ENCODE data around the gene GPR107.

GPR107 gene

GRCh38 chr9:130177898-130178805, 124.4 kb downstream of the GPR107 start:
- H3K4me3 ChIP-seq (ENCODE audit: low read depth, low read length), result no peak overlapping the region
- in situ Hi-C loops (cut with HindIII; ENCODE audit: low pct_ligation_motif_present, low sequenced_read_pairs), result no loop called here
- DNase-seq, result no peak
- H3K36me3 ChIP-seq (replicated peaks), result peaks cover 4% of the 10 kb centered on the region
- H3K27ac ChIP-seq, result no peak overlapping the region
- no peaks in the 10 kb centered on the region for H3K27me3 ChIP-seq (replicated peaks)
- TF ChIP-seq CTCF (IDR thresholded peaks at IDR 0.05; ENCODE audit: low read depth, low read length, missing control alignments), result no peak

GRCh38 chr9:130179331-130179907, 125.7 kb downstream of the GPR107 start:
- H3K27me3 ChIP-seq (replicated peaks), result no peaks in the 10 kb centered on the region
- DNase-seq, result no peak
- no peak for TF ChIP-seq CTCF (IDR thresholded peaks at IDR 0.05; ENCODE audit: low read depth, low read length, missing control alignments)
- peaks cover 4% of the 10 kb centered on the region for H3K36me3 ChIP-seq (replicated peaks)
- no peak overlapping the region for H3K4me3 ChIP-seq (ENCODE audit: low read depth, low read length)
- in situ Hi-C loops (cut with HindIII; ENCODE audit: low pct_ligation_motif_present, low sequenced_read_pairs), result no loop called here
- no peak overlapping the region for H3K27ac ChIP-seq

GRCh38 chr9:130180516-130180915, 126.8 kb downstream of the GPR107 start:
- no peak for DNase-seq
- H3K27me3 ChIP-seq (replicated peaks), result no peaks in the 10 kb centered on the region
- H3K36me3 ChIP-seq (replicated peaks), result peaks cover 4% of the 10 kb centered on the region
- no peak overlapping the region for H3K4me3 ChIP-seq (ENCODE audit: low read depth, low read length)
- in situ Hi-C loops (cut with HindIII; ENCODE audit: low pct_ligation_motif_present, low sequenced_read_pairs), result no loop called here
- H3K27ac ChIP-seq, result no peak overlapping the region
- no peak for TF ChIP-seq CTCF (IDR thresholded peaks at IDR 0.05; ENCODE audit: low read depth, low read length, missing control alignments)

GRCh38 chr9:130181678-130182380, 128.1 kb downstream of the GPR107 start:
- Histone ChIP-seq H3K27me3 (replicated peaks) (no peaks in the 10 kb centered on the region), H3K36me3 (replicated peaks) (no peaks in the 10 kb centered on the region), H3K4me3 (ENCODE audit: low read depth, low read length) (no peak overlapping the region), H3K27ac (no peak overlapping the region)
- in situ Hi-C loops (cut with HindIII; ENCODE audit: low pct_ligation_motif_present, low sequenced_read_pairs), result no loop called here
- DNase-seq, result no peak
- no peak for TF ChIP-seq CTCF (IDR thresholded peaks at IDR 0.05; ENCODE audit: low read depth, low read length, missing control alignments)

GRCh38 chr9:130182381-130182909, 128.7 kb downstream of the GPR107 start:
- peak; percentile 23 for TF ChIP-seq CTCF (IDR thresholded peaks at IDR 0.05; ENCODE audit: low read depth, low read length, missing control alignments)
- no peaks in the 10 kb centered on the region for H3K27me3 ChIP-seq (replicated peaks)
- no peak overlapping the region for H3K4me3 ChIP-seq (ENCODE audit: low read depth, low read length)
- no peak overlapping the region for H3K27ac ChIP-seq
- in situ Hi-C loops (cut with HindIII; ENCODE audit: low pct_ligation_motif_present, low sequenced_read_pairs), result no loop called here
- no peaks in the 10 kb centered on the region for H3K36me3 ChIP-seq (replicated peaks)
- DNase-seq, result no peak
